ENCODE measurements around the gene SDK1.

DNA sequence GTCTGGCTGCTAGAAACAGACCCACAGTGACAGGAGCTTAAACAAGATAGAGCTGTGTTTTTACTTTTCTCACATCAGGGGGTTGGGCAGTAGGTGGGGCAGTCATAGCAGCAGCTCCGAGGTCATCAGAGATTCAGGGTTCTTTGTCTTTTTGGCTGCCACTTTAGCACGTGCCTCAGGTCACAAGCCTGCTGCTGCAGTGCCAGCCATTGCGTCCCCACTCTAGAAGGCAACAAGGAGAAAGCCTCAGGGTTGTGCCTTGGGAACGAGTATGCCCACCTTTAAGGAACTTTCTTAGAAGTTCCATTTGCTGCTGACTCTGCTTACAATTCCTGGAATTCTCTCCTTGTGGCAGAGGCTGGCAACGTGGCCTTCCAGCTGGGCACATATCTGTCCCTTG lies 720.4 kb downstream of the SDK1 start:
- TF ChIP-seq, protein P1, sequence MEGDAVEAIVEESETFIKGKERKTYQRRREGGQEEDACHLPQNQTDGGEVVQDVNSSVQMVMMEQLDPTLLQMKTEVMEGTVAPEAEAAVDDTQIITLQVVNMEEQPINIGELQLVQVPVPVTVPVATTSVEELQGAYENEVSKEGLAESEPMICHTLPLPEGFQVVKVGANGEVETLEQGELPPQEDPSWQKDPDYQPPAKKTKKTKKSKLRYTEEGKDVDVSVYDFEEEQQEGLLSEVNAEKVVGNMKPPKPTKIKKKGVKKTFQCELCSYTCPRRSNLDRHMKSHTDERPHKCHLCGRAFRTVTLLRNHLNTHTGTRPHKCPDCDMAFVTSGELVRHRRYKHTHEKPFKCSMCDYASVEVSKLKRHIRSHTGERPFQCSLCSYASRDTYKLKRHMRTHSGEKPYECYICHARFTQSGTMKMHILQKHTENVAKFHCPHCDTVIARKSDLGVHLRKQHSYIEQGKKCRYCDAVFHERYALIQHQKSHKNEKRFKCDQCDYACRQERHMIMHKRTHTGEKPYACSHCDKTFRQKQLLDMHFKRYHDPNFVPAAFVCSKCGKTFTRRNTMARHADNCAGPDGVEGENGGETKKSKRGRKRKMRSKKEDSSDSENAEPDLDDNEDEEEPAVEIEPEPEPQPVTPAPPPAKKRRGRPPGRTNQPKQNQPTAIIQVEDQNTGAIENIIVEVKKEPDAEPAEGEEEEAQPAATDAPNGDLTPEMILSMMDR (IDR thresholded peaks at IDR 0.05), result no peak
- no peak for TF ChIP-seq POLR2A (IDR thresholded peaks at IDR 0.05)

Data from uterus (tissue), 2 donors.